Stimulated activated CD8-positive, alpha-beta memory T cell treated with anti-CD3 and anti-CD28 coated beads, Interleukin-7, amount 100 ng/mL, for 48 hours (primary cell): ENCODE measurements around the gene HIRIP3.
A peak's percentile ranks its signal among the peaks of the same experiment; 100 is the strongest.

Experiments used
- DNase-seq, 2 donors: peaks; one replicate each; pipeline ENCODE4 v3.0.0-alpha.2; 2020; ENCODE audit warnings: low read depth in 1 of 2; ENCODE audit errors: extremely low read depth in 1 of 2

Gene HIRIP3

DNA sequence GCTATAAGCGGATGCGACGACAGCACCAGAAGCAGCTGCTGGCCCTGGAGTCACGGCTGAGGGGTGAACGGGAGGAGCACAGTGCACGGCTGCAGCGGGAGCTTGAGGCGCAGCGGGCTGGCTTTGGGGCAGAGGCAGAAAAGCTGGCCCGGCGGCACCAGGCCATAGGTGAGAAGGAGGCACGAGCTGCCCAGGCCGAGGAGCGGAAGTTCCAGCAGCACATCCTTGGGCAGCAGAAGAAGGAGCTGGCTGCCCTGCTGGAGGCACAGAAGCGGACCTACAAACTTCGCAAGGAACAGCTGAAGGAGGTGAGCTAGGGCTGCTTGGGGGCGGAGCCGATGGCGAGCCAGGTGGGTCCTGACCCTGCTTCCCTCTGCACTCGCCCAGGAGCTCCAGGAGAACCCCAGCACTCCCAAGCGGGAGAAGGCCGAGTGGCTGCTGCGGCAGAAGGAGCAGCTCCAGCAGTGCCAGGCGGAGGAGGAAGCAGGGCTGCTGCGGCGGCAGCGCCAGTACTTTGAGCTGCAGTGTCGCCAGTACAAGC, 10.1 kb downstream of the HIRIP3 start:
- DNase-seq = no peak

- no peak for DNase-seq
Measured at GRCh38 chr16:29984764-29985147, 10.7 kb downstream of the HIRIP3 start.

- DNase-seq = no peak
Measured at GRCh38 chr16:29984137-29984763, 11.2 kb downstream of the HIRIP3 start.

DNA sequence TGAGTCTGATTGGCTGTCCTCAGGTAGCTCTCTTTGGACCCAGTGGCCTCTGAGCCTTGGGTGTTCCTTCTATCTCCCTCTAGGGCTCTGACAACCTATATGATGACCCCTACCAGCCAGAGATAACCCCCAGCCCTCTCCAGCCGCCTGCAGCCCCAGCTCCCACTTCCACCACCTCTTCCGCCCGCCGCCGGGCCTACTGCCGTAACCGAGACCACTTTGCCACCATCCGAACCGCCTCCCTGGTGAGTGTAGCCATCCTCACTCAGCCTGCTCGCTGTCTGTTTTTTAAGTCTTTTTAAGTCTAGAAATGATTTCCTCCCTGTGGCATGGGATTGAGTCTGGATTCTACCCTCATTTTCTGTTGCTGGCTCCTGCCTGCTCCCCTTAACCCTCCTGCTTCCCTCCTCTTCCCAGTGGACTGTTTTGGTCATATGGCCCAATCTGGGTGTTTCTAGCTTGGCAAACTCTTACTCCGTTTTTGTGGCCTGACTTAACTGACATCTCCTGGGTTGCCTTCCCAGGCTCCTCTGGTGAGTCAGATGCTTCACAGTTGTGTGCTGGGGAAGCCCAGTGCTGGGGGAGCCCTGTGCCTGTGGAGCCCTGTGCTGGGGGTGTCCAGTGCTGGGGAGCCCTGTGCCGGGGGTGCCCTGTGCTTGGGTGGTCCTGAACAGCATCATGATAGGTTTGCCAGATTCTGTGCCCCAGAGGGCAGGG, 11.8 kb downstream of the HIRIP3 start:
- DNase-seq = no peak

DNA sequence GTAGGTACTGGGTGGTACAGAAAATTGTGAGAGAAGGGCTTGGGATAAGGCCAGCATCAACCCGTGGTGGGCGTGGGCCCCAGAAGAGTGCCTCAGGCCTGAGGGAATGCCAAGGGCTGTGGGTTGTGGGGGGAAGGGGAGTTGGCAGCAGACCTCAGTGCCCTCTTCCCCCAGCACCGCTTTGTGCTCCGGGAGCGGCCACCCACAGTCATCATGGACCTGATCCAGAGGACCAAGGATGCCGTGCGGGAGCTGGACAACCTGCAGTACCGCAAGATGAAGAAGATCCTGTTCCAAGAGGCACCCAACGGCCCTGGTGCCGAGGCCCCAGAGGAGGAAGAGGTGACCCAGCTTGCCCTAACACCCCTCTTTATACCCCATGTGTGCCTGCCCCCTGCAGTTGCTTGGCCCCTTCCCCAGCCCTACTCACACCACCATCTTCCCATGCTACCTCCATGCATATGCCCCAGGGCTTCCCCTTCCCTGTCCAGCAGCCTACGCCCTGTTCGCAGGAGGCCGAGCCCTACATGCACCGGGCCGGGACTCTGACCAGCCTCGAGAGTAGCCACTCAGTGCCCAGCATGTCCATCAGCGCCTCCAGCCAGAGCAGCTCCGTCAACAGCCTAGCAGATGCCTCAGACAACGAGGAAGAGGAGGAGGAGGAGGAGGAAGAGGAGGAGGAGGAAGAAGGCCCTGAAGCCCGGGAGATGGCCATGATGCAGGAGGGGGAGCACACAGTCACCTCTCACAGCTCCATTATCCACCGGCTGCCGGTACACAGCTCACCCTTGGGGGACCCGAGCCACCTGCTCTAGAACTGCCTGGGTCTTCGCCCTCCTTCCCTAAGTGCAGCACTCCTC, 12.6 kb downstream of the HIRIP3 start:
- no peak for DNase-seq

DNA sequence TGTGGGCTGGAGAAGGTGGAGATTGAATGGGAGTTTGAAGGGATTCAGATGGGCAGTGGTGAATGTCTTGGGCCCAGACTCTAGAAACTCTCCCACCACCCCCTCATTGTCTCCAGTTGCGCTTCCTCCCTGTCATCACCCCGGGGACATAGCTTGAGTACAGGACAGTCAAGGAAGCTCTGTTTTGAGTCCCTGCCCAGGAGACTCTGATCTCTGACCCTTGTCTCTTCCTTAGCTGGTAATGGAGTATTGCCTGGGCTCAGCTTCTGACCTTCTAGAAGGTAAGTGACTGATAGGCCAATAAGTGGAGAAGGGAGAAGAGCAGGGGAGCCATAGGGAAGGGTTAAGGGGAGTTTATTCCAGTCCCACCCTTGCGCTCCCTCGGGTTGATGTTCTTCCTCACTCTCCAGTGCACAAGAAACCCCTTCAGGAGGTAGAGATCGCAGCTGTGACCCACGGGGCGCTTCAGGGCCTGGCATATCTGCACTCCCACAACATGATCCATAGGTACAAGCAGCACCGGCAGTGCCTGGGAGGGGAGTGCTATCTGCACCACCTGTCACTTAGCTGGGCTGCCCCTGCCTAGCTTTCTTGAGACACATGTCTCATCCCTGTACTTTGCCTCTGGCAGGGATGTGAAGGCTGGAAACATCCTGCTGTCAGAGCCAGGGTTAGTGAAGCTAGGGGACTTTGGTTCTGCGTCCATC, 16.7 kb downstream of the HIRIP3 start:
- no peak for DNase-seq

DNA sequence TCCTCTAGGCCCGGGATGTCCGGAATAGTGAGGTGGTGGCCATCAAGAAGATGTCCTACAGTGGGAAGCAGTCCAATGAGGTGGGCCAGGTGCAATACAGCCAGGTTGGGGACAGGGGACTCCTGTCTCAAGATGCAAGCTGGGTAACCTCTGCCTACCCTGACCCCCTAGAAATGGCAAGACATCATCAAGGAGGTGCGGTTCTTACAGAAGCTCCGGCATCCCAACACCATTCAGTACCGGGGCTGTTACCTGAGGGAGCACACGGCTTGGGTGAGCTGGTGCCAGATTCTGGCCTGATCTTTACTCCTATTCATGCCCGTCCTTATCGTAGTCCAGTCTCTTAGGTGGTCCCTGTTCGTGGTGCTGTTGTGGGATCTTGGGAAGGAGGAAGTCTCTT, 17.3 kb downstream of the HIRIP3 start:
- no peak for DNase-seq

- DNase-seq = no peak
Measured at GRCh38 chr16:29977063-29977825, 18.2 kb downstream of the HIRIP3 start.

DNA sequence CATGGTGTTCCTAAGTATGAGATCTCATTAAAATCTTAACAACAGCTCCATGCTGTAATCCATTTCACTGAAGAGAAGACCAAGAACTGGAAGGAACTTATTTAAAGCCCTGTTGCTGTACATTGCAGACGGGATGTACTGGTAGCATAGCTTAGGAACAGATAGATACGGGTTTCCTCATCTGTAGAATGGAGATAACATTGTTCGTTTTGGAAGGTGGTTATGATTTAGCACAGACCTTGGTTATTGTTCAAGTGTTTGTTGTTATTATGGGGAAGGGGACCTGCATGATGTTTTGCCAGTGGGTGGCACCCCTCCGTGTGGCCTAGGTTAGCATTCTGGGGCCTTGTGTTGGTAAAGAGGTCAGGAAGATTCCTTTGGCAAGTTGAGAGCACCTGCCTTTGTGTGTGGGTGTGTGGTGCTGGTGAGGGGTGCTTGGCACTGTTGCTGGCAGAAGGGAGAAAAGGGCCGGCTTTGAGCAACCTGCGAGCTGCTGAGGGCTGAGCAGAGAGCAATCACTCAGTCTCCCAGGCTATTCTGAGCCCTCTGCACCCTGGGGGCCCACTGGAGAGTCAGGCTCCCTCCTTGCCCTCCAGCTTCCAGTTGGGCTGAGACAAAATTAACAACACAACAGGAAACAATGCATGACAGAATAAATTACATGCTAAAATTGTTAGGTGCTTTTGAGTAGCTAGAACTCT, 19.5 kb downstream of the HIRIP3 start:
- DNase-seq = no peak

DNA sequence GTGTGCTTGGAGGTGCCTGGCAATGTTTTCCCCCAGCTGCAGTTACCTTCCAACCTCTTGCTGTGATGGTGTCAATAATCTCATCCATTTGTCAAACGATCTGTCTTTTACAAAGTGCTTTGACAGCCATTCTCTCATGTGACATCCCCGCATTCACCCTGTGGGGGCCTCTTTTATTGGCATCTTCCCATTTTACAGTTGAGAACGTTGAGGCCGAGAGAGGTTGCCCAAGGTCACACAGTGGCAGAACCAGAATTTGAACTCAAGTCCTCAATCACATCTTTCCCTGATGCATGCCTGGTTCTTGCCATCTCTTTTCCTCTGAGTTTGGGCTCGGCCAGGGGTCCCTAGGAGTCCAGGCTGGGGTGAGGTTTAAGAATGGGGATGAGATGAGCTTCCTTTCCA, 20.3 kb downstream of the HIRIP3 start:
- DNase-seq = no peak

DNA sequence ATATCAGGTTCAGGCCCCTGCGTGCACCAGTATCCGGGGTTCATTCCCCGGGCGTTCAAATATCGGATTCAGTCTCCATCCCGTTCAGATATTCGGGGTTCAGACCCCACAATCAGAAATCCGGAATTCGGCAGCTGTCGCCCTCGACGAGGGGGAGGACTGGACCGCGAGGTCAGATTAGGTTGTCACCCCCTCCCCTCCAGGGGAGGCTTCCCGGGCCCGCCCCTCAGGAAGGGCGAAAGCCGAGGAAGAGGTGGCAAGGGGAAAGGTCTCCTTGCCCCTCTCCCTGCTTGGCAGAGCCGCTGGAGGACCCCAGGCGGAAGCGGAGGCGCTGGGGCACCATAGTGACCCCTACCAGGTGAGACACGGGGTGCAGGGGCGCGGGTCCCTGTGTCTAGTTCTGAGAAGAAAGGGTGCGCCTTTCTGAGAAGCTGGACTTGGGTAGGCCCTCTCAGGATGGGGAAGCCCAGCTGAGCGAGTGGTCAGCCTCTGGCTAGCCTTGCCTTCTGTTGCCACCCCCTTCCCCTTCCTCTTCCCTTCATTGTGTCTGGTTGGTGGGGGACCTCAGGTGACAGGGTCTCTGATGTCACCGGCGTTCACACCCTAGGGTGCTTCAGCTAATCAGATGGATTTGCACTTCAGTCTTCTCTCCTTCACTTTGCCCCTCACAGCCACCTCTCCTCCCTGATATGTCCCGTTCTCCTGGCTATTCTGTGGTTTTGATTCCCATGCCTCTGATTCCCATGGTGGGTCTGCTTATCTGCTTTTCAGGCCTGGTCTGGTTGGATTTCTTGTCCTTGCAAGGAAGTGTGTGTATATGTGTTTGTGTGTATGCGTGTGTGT, 20.9 kb downstream of the HIRIP3 start:
- DNase-seq = no peak

DNA sequence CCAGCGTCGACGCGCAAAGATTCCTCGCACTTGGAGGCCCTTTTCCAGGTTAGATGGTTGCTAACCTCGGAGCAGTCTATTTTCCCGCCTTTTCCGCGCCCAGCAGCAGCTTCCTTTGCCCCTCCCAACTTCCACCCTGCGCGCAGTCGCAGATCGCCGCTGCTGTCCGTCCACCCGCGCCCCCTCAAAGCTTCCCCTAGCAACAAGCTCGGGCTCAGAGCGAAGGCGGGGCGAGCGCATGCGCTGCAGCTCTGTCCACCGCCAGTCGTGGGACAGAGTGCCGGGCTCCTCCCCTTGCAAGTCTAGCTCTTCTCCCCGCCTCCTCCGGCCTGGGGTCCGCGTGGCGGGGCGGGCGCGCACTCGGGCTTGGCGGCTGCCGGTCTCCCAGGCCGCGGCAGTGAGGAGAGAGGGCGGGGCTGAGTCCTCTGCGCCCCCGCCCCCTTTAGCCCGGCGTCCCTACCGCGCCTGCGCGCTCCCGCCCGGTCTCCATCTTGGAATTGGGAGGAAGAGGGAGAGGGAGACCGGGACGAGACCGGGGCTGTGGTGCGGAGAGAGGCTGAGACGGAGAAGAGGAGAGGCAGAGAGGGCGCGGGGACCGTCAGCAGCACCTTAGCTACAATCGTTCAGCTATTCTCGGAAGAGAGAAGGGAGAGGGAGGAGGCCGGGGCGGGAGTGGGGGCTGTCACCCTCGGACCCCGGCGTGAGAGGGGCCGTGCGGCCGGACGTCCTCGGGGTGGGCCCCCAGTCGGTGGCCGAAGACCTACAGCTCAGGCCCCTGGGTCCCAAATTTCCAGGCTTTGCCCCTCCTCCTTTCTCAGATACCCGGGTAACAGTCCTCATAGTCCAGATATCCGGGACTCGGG, 21.8 kb downstream of the HIRIP3 start, which contains the start of gene TAOK2:
TSS of gene TAOK2 (plus strand) at position 485 of the 863 bp plus-strand sequence. CDS start 3,905 bp downstream, outside the sequence.
- DNase-seq = peak; percentile 98 to 99

GRCh38 chr16:29972992-29973383, 22.4 kb downstream of the HIRIP3 start:
- DNase-seq = no peak

DNA sequence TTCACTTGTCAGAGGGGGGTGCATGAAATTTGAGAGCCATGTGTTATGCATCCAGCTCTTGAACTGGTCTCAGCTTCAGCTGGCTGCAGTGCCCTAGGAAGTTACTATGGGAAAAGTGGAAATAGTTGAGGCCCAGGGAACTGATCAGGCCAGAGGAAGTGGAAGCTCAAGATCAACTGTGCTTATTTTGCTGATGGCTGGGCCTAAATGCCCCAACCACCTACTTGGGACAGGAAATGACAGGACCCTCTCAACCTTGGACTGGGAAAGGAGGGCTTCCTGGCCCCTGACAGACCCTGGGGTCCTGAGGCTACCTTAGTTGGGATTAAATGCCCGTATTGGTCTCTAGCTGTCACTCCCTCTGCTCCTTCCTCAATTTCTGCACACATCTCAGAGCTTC, 22.9 kb downstream of the HIRIP3 start:
- DNase-seq = no peak

DNA sequence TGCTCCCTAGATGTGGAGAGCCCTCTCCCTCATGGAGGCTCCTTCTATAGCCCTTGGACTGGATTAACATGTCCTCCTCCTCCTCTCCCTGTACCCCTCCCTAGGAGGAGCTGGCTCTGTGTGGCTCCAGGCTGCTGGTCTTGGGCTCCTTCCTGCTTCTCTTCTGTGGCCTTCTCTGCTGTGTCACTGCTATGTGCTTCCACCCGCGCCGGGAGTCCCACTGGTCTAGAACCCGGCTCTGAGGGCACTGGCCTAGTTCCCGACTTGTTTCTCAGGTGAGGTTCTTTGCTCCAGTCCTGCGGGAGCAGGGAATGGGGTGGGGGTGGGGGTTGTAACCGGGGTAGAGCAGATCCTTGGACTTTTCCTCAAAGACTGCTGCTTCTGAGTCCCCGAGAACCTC, 24.1 kb downstream of the HIRIP3 start:
- DNase-seq = no peak

- no peak for DNase-seq
Measured at GRCh38 chr16:29968205-29968604, 27.2 kb downstream of the HIRIP3 start.

DNA sequence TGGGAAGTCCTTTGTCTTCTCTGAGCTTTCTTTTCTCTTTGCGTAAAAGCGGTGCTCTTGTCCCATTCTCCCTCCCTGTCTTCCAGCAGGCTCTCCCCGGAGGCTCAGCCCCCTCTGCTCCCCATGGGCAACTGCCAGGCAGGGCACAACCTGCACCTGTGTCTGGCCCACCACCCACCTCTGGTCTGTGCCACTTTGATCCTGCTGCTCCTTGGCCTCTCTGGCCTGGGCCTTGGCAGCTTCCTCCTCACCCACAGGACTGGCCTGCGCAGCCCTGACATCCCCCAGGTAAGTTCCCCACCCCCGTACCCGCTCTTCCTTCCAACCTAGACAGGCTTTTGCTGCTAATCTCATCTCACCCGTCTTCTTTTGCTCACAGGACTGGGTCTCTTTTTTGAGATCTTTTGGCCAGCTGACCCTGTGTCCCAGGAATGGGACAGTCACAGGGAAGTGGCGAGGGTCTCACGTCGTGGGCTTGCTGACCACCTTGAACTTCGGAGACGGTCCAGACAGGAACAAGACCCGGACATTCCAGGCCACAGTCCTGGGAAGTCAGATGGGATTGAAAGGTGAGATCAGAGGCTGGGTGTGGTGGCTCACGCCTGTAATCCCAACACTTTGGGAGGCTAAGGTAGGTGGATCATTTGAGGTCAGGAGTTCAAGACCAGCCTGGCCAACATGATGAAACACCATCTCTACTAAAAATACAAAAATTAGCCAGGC, 32.2 kb downstream of the HIRIP3 start:
- DNase-seq = no peak
